GM23338 (cell line): ENCODE results near the gene PARD3. TPM values are rescaled to one million over a fixed set of nuclear protein-coding genes. Genes with fewer than 3 reads are reported as not detected.
A peak's percentile ranks its signal among the peaks of the same experiment; 100 is the strongest.
"Not testable (repeated sequence)": the region's sequence is repeated elsewhere in the genome, so short reads cannot be mapped to it uniquely, and the experiment has no call there.

Experiments
- ATAC-seq: fragments of 200-7000 bp; cut with Tn5 transposase; 3 replicates; pipeline ENCODE4 v1.9.1; 2020
- DNase-seq: peaks from one replicate; pipeline ENCODE4 v3.0.0-alpha.2; 2015; ENCODE audit warnings: low spot score
- H2AFZ ChIP-seq: fragments of 200-600 bp; sonication (generic); 2 replicates; pipeline ENCODE4 v1.8.0; 2016; ENCODE audit warnings: antibody characterized with exemption, mild to moderate bottlenecking, moderate library complexity
- H3F3A ChIP-seq: fragments of 200-600 bp; sonication (generic); replicated peaks from 2 replicates; pipeline ENCODE4 v1.8.0; 2017; ENCODE audit warnings: antibody characterized with exemption, mixed run types, low read depth
- H3K27ac ChIP-seq: fragments of 200-600 bp; sonication (generic); 2 replicates; pipeline ENCODE4 v1.6.1; 2016; ENCODE audit warnings: low read depth
- H3K27me3 ChIP-seq: fragments of 200-600 bp; sonication (generic); 2 replicates; pipeline ENCODE4 v1.8.0; 2016; ENCODE audit warnings: mild to moderate bottlenecking, mixed run types, moderate library complexity; ENCODE audit not compliant: insufficient read depth
- H3K36me3 ChIP-seq: fragments of 200-600 bp; sonication (generic); 2 replicates; pipeline ENCODE4 v1.8.0; 2016; ENCODE audit warnings: mild to moderate bottlenecking; ENCODE audit not compliant: insufficient read depth
- H3K4me1 ChIP-seq: fragments of 200-600 bp; sonication (generic); 2 replicates; pipeline ENCODE4 v1.8.0; 2016; ENCODE audit warnings: mild to moderate bottlenecking, moderate library complexity; ENCODE audit not compliant: insufficient read depth
- H3K4me2 ChIP-seq: fragments of 200-600 bp; sonication (generic); 2 replicates; pipeline ENCODE4 v1.7.1; 2017; ENCODE audit warnings: mixed run types
- H3K4me3 ChIP-seq: fragments of 200-600 bp; sonication (generic); 2 replicates; pipeline ENCODE4 v1.6.1; 2016; ENCODE audit warnings: mixed run types
- H3K79me2 ChIP-seq: fragments of 200-600 bp; sonication (generic); replicated peaks from 2 replicates; pipeline ENCODE4 v1.8.0; 2017; ENCODE audit warnings: mild to moderate bottlenecking; ENCODE audit not compliant: insufficient read depth
- H3K9me2 ChIP-seq: fragments of 200-600 bp; sonication (generic); 2 replicates; pipeline ENCODE4 v1.8.0; 2017; ENCODE audit not compliant: insufficient read depth
- H4K20me1 ChIP-seq: fragments of 200-600 bp; sonication (generic); replicated peaks from 2 replicates; pipeline ENCODE4 v1.8.0; 2017; ENCODE audit warnings: mild to moderate bottlenecking; ENCODE audit not compliant: insufficient read depth
- H3K27ac Mint-ChIP-seq: 2 replicates; pipeline ENCODE4 v1.8.0; 2020; ENCODE audit warnings: inconsistent platforms, mild to moderate bottlenecking, moderate library complexity, mixed read lengths
- H3K27me3 Mint-ChIP-seq: 3 replicates; pipeline ENCODE4 v1.8.0; 2022; ENCODE audit warnings: low read depth, mild to moderate bottlenecking, moderate library complexity, mixed read lengths, inconsistent platforms; ENCODE audit not compliant: insufficient read depth, poor library complexity
- H3K36me3 Mint-ChIP-seq: 3 replicates; pipeline ENCODE4 v1.8.0; 2021; ENCODE audit warnings: low read depth, mild to moderate bottlenecking, inconsistent platforms, moderate library complexity, mixed read lengths
- H3K4me1 Mint-ChIP-seq: 3 replicates; pipeline ENCODE4 v1.8.0; 2020; ENCODE audit warnings: mild to moderate bottlenecking, inconsistent platforms, mixed read lengths
- H3K4me3 Mint-ChIP-seq: 3 replicates; pipeline ENCODE4 v1.8.0; 2021; ENCODE audit warnings: moderate library complexity, mild to moderate bottlenecking, inconsistent platforms, mixed read lengths
- H3K9me3 Mint-ChIP-seq: 3 replicates; pipeline ENCODE4 v1.8.0; 2020; ENCODE audit warnings: moderate library complexity, mild to moderate bottlenecking, inconsistent platforms, mixed read lengths
- CTCF ChIP-seq, 2 experiments: fragments of 200-600 bp in 1 of 2; sonication (generic) in 1 of 2; conservative IDR thresholded peaks; 2 replicates each; pipeline versions ENCODE4 v1.5.1 to v1.6.1; 2016 to 2017; ENCODE audit warnings: antibody characterized with exemption in 2 of 2, low read depth in 2 of 2, mild to moderate bottlenecking in 2 of 2, moderate library complexity in 1 of 2
- EZH2 ChIP-seq: fragments of 200-600 bp; sonication (generic); IDR thresholded peaks from one replicate; pipeline ENCODE4 v1.8.0; 2017; ENCODE audit warnings: antibody characterized with exemption, mild to moderate bottlenecking, low read depth; ENCODE audit not compliant: unreplicated experiment
- EZH2phosphoT487 ChIP-seq: fragments of 200-600 bp; sonication (generic); IDR thresholded peaks from one replicate; pipeline ENCODE4 v1.8.1; 2018; ENCODE audit warnings: antibody characterized with exemption; ENCODE audit not compliant: unreplicated experiment
- JUNB ChIP-seq: IDR thresholded peaks from one replicate; pipeline ENCODE4 v1.6.1; 2016; ENCODE audit warnings: antibody characterized with exemption; ENCODE audit not compliant: unreplicated experiment
- NANOG ChIP-seq: IDR thresholded peaks from 2 replicates; pipeline ENCODE4 v1.6.1; 2016; ENCODE audit warnings: antibody characterized with exemption, borderline replicate concordance
- ZNF114 ChIP-seq: fragments of 250-450 bp; sonication (Bioruptor Pico); IDR thresholded peaks from 2 replicates; pipeline ENCODE4 v1.5.0; 2020; ENCODE audit warnings: mild to moderate bottlenecking, moderate library complexity
- ZNF331 ChIP-seq: fragments of 250-450 bp; sonication (Bioruptor Pico); IDR thresholded peaks from 2 replicates; pipeline ENCODE4 v1.5.0; 2020; ENCODE audit warnings: low read depth, mild to moderate bottlenecking, moderate library complexity
- polyA plus RNA-seq: library from polyadenylated mRNA; unstranded; fragments of >200 nt; fragmentation: Nextera tagmentation; extraction: Ambion mirVana; gene quantifications from 2 replicates; pipeline ENCODE4 v1.2.1, GENCODE V29; 2016
- total RNA-seq: library from RNA; depleted of rRNA; stranded (reverse); fragments of >200 nt; shearing (Covaris generic); gene quantifications from 2 replicates; pipeline ENCODE4 v1.2.3, GENCODE V29; 2014
- TF ChIP-seq, protein P1 (sequence below): IDR thresholded peaks from one replicate; pipeline ENCODE4 v1.6.1; 2018; ENCODE audit warnings: antibody characterized with exemption; ENCODE audit not compliant: unreplicated experiment
- TF ChIP-seq, protein P2 (sequence below): fragments of 250-450 bp; sonication (Bioruptor Pico); IDR thresholded peaks from 2 replicates; pipeline ENCODE4 v1.5.0; 2020; ENCODE audit warnings: mild to moderate bottlenecking, moderate library complexity

Gene PARD3
- total and polyA plus RNA-seq, 2 experiments from 2014 or later: 30.2 to 51.4 TPM

DNA sequence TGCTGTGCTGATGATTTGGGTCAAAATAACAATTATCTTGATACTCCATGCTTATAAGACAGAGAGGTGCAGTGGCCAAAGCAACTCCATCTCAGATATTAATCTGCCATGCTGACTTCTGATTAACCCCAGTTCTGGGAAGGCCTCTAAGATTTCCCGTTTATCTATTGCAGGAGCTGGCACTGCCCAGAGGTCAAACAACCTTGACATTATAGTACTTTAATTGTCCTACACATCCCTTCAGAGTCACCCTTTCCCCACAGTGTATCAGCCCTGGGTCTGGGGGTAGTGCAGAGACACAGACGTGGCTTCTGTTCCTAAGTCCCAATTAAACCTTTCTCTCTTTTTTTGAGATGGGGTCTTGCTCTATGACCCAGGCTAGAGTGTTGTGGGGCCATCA lies 63.8 kb downstream of the PARD3 start (continued):
- TF ChIP-seq, protein P1, sequence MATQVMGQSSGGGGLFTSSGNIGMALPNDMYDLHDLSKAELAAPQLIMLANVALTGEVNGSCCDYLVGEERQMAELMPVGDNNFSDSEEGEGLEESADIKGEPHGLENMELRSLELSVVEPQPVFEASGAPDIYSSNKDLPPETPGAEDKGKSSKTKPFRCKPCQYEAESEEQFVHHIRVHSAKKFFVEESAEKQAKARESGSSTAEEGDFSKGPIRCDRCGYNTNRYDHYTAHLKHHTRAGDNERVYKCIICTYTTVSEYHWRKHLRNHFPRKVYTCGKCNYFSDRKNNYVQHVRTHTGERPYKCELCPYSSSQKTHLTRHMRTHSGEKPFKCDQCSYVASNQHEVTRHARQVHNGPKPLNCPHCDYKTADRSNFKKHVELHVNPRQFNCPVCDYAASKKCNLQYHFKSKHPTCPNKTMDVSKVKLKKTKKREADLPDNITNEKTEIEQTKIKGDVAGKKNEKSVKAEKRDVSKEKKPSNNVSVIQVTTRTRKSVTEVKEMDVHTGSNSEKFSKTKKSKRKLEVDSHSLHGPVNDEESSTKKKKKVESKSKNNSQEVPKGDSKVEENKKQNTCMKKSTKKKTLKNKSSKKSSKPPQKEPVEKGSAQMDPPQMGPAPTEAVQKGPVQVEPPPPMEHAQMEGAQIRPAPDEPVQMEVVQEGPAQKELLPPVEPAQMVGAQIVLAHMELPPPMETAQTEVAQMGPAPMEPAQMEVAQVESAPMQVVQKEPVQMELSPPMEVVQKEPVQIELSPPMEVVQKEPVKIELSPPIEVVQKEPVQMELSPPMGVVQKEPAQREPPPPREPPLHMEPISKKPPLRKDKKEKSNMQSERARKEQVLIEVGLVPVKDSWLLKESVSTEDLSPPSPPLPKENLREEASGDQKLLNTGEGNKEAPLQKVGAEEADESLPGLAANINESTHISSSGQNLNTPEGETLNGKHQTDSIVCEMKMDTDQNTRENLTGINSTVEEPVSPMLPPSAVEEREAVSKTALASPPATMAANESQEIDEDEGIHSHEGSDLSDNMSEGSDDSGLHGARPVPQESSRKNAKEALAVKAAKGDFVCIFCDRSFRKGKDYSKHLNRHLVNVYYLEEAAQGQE: no peak
- TF ChIP-seq NANOG (no peak), ZNF114 (CRISPR knock-in tag) (no peak), EZH2phosphoT487 (no peak), ZNF331 (CRISPR knock-in tag) (no peak), JUNB (no peak)

GRCh38 chr10:34750795-34751194 lies 64.3 kb downstream of the PARD3 start:
- H3K79me2 ChIP-seq: peaks cover 99% of the 10 kb centered on the region
- H2AFZ ChIP-seq, H3K27me3 Mint-ChIP-seq: not testable (repeated sequence)

GRCh38 chr10:34748767-34749166 lies 66.3 kb downstream of the PARD3 start:
- no peak overlapping the region for H2AFZ ChIP-seq
- H3K27me3 Mint-ChIP-seq: no peaks in the 10 kb centered on the region
- peaks cover 26% of the 10 kb centered on the region for H4K20me1 ChIP-seq
- peaks cover 99% of the 10 kb centered on the region for H3K79me2 ChIP-seq
- H3K4me2 ChIP-seq: no peak overlapping the region
- H3K27me3 ChIP-seq: no peaks in the 10 kb centered on the region
- H3K4me3 ChIP-seq: no peak overlapping the region
- H3K4me1 Mint-ChIP-seq: peaks cover 29% of the 10 kb centered on the region
- H3K9me2 ChIP-seq: no peaks in the 10 kb centered on the region
- H3K9me3 Mint-ChIP-seq: no peaks in the 10 kb centered on the region; the same call in 2 of the 3 replicates
- H3F3A ChIP-seq: no peaks in the 10 kb centered on the region
- H3K27ac ChIP-seq: no peak overlapping the region
- 0 out of 2 replicates have a peak overlapping the region, but pooled peaks have one; percentile 33 for H3K27ac Mint-ChIP-seq
- DNase-seq: no peak
- no peak for ATAC-seq
- H3K4me3 Mint-ChIP-seq: no peak overlapping the region
- H3K36me3 ChIP-seq: no peaks in the 10 kb centered on the region
- no peaks in the 10 kb centered on the region for H3K36me3 Mint-ChIP-seq
- peaks cover 19% of the 10 kb centered on the region for H3K4me1 ChIP-seq
- TF ChIP-seq ZNF331 (CRISPR knock-in tag) (no peak), EZH2 (no peak), CTCF (conservative IDR thresholded peaks at IDR 0.05; ENCODE audit: low read depth in 2 of 2) (no peak), EZH2phosphoT487 (no peak), ZNF114 (CRISPR knock-in tag) (no peak)
- TF ChIP-seq, protein P2, sequence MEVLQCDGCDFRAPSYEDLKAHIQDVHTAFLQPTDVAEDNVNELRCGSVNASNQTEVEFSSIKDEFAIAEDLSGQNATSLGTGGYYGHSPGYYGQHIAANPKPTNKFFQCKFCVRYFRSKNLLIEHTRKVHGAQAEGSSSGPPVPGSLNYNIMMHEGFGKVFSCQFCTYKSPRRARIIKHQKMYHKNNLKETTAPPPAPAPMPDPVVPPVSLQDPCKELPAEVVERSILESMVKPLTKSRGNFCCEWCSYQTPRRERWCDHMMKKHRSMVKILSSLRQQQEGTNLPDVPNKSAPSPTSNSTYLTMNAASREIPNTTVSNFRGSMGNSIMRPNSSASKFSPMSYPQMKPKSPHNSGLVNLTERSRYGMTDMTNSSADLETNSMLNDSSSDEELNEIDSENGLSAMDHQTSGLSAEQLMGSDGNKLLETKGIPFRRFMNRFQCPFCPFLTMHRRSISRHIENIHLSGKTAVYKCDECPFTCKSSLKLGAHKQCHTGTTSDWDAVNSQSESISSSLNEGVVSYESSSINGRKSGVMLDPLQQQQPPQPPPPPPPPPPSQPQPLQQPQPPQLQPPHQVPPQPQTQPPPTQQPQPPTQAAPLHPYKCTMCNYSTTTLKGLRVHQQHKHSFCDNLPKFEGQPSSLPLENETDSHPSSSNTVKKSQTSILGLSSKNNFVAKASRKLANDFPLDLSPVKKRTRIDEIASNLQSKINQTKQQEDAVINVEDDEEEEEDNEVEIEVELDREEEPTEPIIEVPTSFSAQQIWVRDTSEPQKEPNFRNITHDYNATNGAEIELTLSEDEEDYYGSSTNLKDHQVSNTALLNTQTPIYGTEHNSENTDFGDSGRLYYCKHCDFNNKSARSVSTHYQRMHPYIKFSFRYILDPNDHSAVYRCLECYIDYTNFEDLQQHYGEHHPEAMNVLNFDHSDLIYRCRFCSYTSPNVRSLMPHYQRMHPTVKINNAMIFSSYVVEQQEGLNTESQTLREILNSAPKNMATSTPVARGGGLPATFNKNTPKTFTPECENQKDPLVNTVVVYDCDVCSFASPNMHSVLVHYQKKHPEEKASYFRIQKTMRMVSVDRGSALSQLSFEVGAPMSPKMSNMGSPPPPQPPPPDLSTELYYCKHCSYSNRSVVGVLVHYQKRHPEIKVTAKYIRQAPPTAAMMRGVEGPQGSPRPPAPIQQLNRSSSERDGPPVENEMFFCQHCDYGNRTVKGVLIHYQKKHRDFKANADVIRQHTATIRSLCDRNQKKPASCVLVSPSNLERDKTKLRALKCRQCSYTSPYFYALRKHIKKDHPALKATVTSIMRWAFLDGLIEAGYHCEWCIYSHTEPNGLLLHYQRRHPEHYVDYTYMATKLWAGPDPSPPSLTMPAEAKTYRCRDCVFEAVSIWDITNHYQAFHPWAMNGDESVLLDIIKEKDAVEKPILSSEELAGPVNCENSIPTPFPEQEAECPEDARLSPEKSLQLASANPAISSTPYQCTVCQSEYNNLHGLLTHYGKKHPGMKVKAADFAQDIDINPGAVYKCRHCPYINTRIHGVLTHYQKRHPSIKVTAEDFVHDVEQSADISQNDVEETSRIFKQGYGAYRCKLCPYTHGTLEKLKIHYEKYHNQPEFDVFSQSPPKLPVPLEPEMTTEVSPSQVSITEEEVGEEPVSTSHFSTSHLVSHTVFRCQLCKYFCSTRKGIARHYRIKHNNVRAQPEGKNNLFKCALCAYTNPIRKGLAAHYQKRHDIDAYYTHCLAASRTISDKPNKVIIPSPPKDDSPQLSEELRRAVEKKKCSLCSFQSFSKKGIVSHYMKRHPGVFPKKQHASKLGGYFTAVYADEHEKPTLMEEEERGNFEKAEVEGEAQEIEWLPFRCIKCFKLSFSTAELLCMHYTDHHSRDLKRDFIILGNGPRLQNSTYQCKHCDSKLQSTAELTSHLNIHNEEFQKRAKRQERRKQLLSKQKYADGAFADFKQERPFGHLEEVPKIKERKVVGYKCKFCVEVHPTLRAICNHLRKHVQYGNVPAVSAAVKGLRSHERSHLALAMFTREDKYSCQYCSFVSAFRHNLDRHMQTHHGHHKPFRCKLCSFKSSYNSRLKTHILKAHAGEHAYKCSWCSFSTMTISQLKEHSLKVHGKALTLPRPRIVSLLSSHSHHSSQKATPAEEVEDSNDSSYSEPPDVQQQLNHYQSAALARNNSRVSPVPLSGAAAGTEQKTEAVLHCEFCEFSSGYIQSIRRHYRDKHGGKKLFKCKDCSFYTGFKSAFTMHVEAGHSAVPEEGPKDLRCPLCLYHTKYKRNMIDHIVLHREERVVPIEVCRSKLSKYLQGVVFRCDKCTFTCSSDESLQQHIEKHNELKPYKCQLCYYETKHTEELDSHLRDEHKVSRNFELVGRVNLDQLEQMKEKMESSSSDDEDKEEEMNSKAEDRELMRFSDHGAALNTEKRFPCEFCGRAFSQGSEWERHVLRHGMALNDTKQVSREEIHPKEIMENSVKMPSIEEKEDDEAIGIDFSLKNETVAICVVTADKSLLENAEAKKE: no peak

More at GRCh38 chr10:34750795-34751194, 64.3 kb downstream of the PARD3 start:
- peaks cover 19% of the 10 kb centered on the region for H3K4me1 ChIP-seq
- H4K20me1 ChIP-seq: peaks cover 27% of the 10 kb centered on the region
- not testable (repeated sequence) for H3K36me3 Mint-ChIP-seq, H3K27me3 ChIP-seq, DNase-seq, H3K4me3 ChIP-seq, H3K4me3 Mint-ChIP-seq, H3F3A ChIP-seq, H3K27ac ChIP-seq, H3K36me3 ChIP-seq, ATAC-seq, H3K9me2 ChIP-seq, H3K27ac Mint-ChIP-seq, H3K4me2 ChIP-seq, H3K9me3 Mint-ChIP-seq
- peaks cover 29% of the 10 kb centered on the region for H3K4me1 Mint-ChIP-seq
